ENCODE results near the gene CC2D1A.

The CC2D1A gene

DNA sequence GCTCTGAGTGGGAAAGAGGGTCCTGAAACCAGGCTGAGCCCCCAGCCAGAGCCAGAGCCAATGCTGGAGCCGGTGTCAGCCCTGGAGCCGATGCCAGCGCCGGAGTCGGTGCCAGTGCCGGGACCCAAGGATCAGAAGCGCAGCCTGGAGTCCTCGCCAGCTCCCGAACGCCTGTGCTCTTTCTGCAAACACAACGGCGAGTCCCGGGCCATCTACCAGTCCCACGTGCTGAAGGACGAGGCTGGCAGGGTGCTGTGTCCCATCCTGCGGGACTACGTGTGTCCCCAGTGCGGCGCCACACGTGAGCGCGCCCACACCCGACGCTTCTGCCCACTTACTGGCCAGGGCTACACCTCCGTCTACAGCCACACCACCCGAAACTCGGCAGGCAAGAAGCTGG is 28.7 kb upstream of the CC2D1A start:
- no peak for DNase-seq (ENCODE audit: low spot score)

DNA sequence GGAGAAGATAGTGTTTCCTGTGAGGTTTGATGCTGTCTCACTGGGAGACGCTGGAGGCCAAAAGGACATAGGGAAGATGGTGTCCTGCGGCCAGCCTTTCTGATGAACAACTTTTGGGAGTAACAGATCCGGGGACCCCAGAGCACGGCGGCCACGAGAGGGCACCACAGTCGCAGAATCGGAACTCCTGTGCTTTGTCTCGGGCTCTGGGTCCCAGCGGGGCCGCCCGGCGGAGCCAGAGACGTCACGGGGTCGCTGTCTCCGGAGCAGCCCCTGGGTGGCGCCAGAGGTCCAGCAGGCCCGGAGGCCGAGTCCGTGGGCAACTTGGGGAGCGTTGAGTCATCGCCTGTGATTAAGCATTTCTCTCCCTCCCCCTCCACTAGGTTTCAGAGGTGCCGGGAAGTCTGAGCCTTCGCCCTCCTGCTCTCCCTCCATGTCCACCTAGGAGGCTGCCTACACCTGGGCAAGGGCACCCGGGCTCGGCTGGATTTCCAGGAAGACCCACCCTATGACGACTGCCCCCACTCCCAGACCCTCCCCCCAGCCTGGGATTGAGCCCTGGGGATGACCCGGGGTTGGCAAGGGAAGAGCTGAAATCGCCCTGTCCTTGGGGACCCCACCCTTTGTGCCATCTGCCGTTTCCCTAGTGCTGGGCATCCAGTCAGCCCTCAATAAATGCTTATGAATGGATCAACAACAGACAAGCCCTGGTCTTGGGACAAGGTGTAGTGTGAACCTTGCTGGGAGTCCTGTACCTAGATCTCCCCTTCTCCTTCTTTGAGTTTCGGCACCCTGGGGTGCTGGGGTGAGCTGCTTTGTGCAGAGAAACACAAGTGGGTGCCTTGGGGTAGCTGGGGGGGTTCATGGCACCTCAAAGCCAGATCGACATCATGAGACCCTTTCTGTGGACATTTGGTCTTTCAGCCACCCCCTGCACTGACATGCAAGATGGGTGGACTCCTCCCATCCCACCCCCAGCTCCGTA is 25.6 kb upstream of the CC2D1A start:
- peak; percentile 98 for DNase-seq (ENCODE audit: low spot score)

GRCh38 chr19:13881251-13881691 is 24.7 kb upstream of the CC2D1A start:
- DNase-seq (ENCODE audit: low spot score) = no peak

GRCh38 chr19:13881692-13882418 is 24.1 kb upstream of the CC2D1A start:
- no peak for DNase-seq (ENCODE audit: low spot score)

GRCh38 chr19:13882419-13882795 is 23.6 kb upstream of the CC2D1A start:
- DNase-seq (ENCODE audit: low spot score) = no peak

- no peak for DNase-seq (ENCODE audit: low spot score)
Observed at GRCh38 chr19:13882836-13883235, 23.2 kb upstream of the CC2D1A start.

DNA sequence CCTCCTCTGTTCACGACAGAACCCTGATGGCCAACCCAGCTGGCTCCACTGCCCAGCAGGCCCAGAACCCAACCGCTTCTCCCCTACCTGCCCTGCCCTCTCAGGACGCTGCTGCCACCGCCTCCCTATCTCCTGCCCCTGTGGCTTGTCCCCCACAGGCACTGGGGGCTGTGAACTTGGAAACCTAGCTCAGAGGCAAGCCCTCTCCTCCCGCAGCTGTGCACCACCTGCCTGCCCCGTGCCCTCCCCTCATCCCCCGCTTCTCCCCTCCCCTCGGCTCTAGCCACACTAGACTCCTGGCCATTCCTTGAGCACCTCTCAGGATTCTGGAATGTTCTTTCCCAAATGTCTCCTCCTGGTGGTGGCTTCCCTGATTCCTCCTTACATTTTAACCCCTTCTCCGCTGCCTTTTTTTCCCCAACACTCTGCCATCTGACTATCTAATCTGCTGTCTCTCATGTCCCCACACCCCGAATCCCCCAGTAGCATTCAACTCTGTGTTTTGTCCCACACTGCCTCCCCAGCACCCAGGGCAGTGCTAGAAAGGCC is 22.4 kb upstream of the CC2D1A start:
- no peak for DNase-seq (ENCODE audit: low spot score)

DNA sequence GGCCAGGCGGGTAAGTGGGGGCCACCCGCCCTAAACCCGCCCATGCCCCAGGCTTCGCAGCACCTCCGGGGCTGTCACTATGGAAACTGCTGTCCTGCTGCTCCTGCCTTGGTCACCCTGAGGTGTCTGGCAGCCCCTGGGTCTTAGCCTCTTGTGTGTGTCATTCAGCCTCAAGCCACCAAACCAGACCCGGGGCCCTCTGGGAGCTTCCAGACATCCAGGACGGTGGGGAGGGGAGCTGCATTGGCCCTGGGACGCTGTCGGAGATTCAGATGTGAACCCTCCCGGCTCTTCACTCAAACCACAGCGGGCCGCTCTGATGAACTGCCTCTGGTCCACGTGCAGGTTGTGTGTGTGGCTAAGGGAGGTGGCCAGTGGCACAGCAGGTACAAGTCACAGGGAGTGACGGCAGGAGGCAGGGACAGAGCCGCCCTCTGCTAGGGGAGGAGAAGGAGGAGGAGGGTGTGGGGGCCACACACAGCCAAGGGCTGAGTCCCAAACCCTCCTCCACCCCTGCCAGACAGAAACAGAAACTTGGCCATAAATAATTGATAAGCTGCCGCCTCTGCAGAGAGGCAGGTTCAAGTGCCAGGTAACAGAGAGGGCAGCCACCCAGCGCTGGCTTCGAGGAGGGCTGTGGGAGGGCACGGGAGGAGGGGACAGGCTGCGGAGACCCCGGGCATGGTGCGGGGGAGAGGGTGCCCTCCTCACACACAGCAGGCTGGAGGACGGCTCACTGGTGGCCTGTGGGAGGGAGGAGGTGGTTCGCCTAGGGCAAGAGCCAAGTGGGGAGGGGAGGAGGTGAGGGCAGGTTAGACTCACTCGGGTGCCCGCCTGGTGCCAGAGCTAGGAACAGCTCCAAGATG is 21.0 kb upstream of the CC2D1A start:
- DNase-seq (ENCODE audit: low spot score) = peak; percentile 68

- no peak for DNase-seq (ENCODE audit: low spot score)
Observed at GRCh38 chr19:13885826-13886365, 20.1 kb upstream of the CC2D1A start.

GRCh38 chr19:13887018-13887436 is 19.0 kb upstream of the CC2D1A start:
- peak; percentile 49 for DNase-seq (ENCODE audit: low spot score)

DNA sequence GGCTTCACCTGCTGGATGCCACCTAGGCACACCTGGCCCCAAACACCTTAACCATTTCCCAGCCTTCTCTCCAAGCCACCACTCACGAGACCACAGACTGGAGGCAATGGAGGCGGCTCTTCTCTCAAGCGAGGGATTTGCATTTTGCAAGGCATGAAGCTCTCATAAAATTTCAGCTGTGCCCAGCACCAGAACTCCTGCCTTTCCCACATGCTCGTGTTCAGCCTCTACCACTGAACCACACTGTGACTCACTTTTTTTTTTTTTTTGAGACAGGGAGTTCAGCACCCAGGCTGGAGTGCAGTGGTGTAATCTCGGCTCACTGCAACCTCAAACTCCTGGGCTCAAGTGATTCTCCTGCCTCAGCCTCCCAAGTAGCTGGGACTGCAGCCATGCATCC is 18.5 kb upstream of the CC2D1A start:
- no peak for DNase-seq (ENCODE audit: low spot score)

- no peak for DNase-seq (ENCODE audit: low spot score)
Observed at GRCh38 chr19:13888281-13888680, 17.7 kb upstream of the CC2D1A start.

- no peak for DNase-seq (ENCODE audit: low spot score)
Observed at GRCh38 chr19:13890136-13890535, 15.9 kb upstream of the CC2D1A start.

DNA sequence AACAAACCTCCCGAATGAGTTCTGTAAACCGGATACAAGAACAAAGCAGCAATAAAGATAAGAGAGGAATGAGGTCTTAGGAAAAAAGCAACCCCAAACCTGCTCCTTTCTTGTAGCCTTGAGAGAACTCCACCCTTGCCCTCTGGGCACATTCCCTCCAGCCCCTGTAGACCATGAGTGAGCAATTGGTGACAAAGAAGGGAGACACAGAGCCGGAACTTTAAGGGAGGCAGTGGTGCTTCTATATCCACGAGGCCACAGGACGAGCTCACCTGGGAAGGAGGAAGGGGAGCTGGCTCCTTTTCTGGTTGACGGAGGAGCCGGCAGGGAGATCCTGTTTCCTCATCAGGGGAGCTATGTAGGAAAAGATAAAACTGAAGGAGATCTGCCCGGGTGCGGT is 13.1 kb upstream of the CC2D1A start:
- DNase-seq (ENCODE audit: low spot score) = no peak

DNA sequence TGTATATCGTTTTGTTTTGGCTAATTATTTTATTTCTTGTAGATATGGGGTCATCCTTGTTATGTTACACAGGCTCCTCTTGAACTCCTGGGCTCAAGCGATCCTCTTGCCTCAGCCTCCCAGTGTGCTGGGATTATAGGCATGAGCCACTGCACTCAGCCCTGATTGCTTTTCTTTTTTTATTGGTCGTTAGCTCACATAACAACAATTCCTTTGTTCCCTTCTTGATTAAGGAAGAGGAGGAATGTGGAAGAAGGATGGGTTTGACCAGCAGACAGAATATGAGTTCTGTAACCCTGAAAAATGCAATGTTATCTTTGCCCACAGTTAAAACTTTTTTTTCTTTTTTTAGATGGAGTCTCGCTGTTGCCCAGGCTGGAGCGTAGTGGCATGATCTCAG is 11.4 kb upstream of the CC2D1A start:
- DNase-seq (ENCODE audit: low spot score) = no peak

DNA sequence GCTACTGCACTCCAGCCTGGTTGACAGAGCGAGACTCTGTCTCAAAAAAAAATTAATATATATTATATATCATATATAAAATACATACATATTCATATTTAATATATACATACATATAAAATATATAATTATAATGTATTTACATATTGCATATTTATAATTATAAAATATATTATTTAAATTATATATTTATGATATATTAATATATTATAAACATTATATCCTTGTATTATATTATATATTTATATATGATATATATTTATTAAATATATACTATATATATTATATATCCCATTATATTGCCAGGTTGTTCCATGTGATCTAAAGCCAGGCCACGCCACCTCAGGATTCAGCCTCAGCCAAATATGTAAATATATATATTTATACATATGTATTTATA is 9.8 kb upstream of the CC2D1A start:
- DNase-seq (ENCODE audit: low spot score) = no peak

DNA sequence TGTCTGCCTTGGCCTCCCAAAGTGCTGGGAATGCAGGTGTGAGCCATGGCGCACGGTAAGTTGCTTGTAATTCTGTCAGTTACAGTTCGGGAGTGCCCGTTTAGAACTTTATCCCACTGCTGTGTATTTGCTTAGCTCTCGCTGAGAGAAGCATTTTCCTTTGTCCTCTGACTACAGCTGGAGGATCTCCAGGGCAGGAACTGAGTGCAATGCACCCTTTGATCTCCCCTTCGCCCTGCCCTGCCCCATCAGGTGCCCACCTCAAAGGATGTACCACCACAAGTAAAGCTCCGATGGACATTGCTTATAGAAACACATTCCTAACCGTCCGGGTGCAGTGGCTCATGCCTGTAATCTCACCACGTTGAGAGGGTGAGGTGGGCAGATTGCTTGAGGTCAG is 6.6 kb upstream of the CC2D1A start:
- DNase-seq (ENCODE audit: low spot score) = no peak

- DNase-seq (ENCODE audit: low spot score) = no peak
Observed at GRCh38 chr19:13899912-13900584, 6.0 kb upstream of the CC2D1A start.

DNA sequence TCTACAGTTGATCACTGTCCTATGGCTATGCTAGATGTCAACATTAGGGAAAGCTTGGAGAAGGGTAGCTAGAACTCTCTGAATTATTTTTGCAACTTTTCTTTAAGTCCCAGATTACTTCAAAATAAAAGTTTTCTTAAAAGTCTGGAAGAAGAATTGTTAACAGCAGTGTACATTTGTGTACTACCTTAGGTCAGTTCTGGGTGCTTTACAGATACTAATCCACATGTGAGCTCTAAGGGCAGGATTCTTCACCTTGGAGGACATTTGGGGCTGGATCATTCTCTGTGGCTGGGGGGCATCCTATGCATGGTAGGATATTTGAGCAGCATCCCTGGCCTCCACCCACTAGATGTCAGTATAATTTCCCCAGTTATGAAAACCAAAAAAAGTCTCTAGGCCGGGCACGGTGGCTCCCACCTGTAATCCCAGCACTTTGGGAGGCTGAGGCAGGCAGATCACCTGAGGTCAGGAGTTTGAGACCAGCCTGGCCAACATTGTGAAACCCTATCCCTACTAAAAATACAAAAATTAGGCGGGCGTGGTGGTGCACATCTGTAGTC is 2.9 kb upstream of the CC2D1A start:
- DNase-seq (ENCODE audit: low spot score) = peak; percentile 47

DNA sequence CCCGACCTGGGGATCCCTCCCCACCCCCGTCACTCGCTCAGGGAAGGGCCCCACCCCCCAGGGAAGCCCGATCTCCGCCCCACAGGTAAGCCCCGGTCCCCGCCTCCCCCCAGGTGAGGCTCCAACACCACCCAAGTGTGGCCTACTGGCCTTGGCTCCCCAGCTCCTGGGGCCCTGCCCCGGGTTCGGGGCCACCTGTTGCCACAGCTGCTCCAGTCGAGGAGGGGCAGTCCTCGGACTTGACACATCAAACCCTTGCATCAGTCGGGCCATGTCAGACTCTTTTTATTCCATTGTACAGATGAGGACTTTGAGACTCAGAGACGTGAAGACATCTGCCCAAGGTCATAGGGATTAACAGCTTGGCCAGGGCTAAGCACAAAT is 512 bp downstream of the CC2D1A start:
- peak; percentile 23 for DNase-seq (ENCODE audit: low spot score)

DNA sequence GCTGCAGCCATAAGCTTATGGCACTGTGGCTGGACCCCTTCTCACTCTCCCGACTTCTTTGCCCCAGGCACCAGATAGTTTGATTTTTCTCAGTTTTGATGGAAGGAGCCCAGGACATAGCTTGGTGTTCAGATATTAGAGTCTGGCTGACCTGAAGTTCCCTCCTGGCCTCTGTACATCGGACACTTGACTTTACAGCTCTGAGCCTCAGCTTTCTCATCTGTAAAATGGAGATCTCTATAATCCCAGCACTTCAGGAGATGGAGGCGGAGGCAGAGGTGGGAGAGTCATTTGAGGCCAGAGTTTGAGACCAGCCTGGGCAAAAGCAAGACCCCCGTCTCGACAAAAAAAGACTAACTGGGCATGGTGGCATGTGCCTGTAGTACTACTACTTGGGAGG is 909 bp downstream of the CC2D1A start:
- no peak for DNase-seq (ENCODE audit: low spot score)

Measured in hematopoietic multipotent progenitor cell treated with erythropoietin and hydrocortisone succinate and interleukin-3 and kit ligand, for 15 days (in vitro differentiated cells).